PC-9 (cell line): ENCODE measurements around the gene SCN7A.

Experiments
- CTCF ChIP-seq: fragments of 200-600 bp; sonication (generic); conservative IDR thresholded peaks from 2 replicates; pipeline ENCODE4 v1.6.1; 2017; ENCODE audit warnings: mixed run types, antibody characterized with exemption, mild to moderate bottlenecking, moderate library complexity
- EZH2 ChIP-seq: fragments of 200-600 bp; sonication (generic); IDR thresholded peaks from 2 replicates; pipeline ENCODE4 v1.8.0; 2017; ENCODE audit warnings: antibody characterized with exemption, low read depth

DNA sequence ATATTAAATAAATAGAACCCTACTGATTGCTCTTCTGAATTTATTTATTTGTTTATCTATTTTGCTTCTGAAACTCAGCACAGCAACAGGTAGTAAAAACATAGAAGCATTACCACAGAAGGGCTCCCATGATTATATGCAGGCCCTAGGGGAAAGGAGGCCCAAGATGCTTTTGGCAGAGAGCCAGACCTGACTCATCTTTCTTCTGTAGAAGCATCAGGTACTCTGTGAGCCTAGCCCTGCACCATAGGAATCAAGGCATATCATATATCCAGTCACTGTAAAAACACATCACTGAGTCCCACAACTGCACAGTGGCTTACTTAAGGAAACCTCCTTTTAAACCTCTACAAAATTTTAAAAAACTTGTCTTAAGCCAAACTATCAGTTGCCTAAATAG, 120.1 kb downstream of the SCN7A start:
- no peak for TF ChIP-seq CTCF
- no peak for TF ChIP-seq EZH2
